HepG2 (cell line): Measurements from ENCODE around the gene SPATA13.

Experiments
- NRL ChIP-seq: sonication (generic); formaldehyde crosslinking; IDR thresholded peaks from 2 replicates; pipeline ENCODE4 v1.5.0; 2020; ENCODE audit warnings: missing genetic modification reagents, mild to moderate bottlenecking, moderate library complexity, borderline replicate concordance
- POLR2AphosphoS2 ChIP-seq: IDR thresholded peaks from 2 replicates; pipeline ENCODE4 v1.6.1; 2011; ENCODE audit warnings: low read depth, low read length, improper control_type of control experiment
- RORA ChIP-seq: sonication (generic); formaldehyde crosslinking; IDR thresholded peaks from 2 replicates; pipeline ENCODE4 v1.5.0; 2020; ENCODE audit warnings: mild to moderate bottlenecking, missing genetic modification reagents, moderate library complexity
- SRSF9 ChIP-seq: fragments of 200-400 bp; formaldehyde crosslinking; IDR thresholded peaks from 2 replicates; pipeline ENCODE4 v1.6.1; 2018; ENCODE audit warnings: borderline replicate concordance, mild to moderate bottlenecking, low read depth, low read length; ENCODE audit not compliant: insufficient read depth, poor library complexity, severe bottlenecking
- THYN1 ChIP-seq: sonication (generic); formaldehyde crosslinking; IDR thresholded peaks from 2 replicates; pipeline ENCODE4 v1.8.1; 2023; ENCODE audit warnings: low read depth, mild to moderate bottlenecking, moderate library complexity, missing genetic modification reagents, borderline replicate concordance
- ZNF263 ChIP-seq: sonication (generic); formaldehyde crosslinking; IDR thresholded peaks from 2 replicates; pipeline ENCODE4 v1.4.0; 2020; ENCODE audit warnings: missing genetic modification reagents
- ZNF563 ChIP-seq: sonication (generic); formaldehyde crosslinking; IDR thresholded peaks from 2 replicates; pipeline ENCODE4 v1.8.0; 2022; ENCODE audit warnings: mild to moderate bottlenecking, moderate library complexity, missing genetic modification reagents
- TF ChIP-seq, protein P1 (sequence below): sonication (generic); formaldehyde crosslinking; IDR thresholded peaks from 2 replicates; pipeline ENCODE4 v1.8.1; 2022; ENCODE audit warnings: low read depth, mild to moderate bottlenecking, missing genetic modification reagents
- TF ChIP-seq, protein P2 (sequence below): sonication (generic); formaldehyde crosslinking; IDR thresholded peaks from 2 replicates; pipeline ENCODE4 v1.9.0; 2022; ENCODE audit warnings: missing genetic modification reagents, mild to moderate bottlenecking, borderline replicate concordance
- TF ChIP-seq, protein P3 (sequence below): sonication (generic); formaldehyde crosslinking; IDR thresholded peaks from 2 replicates; pipeline ENCODE4 v1.8.0; 2022; ENCODE audit warnings: low read depth, missing genetic modification reagents
- TF ChIP-seq, protein P4 (sequence below): IDR thresholded peaks from 2 replicates; pipeline ENCODE4 v1.6.1; 2016; ENCODE audit warnings: low read depth, borderline replicate concordance
- TF ChIP-seq, protein P5 (sequence below): sonication (generic); formaldehyde crosslinking; IDR thresholded peaks from 2 replicates; pipeline ENCODE4 v1.4.0; 2020; ENCODE audit warnings: low read depth, mild to moderate bottlenecking, missing genetic modification reagents
- TF ChIP-seq, protein P6 (sequence below): sonication (generic); formaldehyde crosslinking; IDR thresholded peaks from 2 replicates; pipeline ENCODE4 v1.4.0; 2020; ENCODE audit warnings: mild to moderate bottlenecking, missing genetic modification reagents
- TF ChIP-seq, protein P7 (sequence below): sonication (generic); formaldehyde crosslinking; IDR thresholded peaks from 2 replicates; pipeline ENCODE4 v1.5.0; 2020; ENCODE audit warnings: mild to moderate bottlenecking, missing genetic modification reagents, moderate library complexity

DNA sequence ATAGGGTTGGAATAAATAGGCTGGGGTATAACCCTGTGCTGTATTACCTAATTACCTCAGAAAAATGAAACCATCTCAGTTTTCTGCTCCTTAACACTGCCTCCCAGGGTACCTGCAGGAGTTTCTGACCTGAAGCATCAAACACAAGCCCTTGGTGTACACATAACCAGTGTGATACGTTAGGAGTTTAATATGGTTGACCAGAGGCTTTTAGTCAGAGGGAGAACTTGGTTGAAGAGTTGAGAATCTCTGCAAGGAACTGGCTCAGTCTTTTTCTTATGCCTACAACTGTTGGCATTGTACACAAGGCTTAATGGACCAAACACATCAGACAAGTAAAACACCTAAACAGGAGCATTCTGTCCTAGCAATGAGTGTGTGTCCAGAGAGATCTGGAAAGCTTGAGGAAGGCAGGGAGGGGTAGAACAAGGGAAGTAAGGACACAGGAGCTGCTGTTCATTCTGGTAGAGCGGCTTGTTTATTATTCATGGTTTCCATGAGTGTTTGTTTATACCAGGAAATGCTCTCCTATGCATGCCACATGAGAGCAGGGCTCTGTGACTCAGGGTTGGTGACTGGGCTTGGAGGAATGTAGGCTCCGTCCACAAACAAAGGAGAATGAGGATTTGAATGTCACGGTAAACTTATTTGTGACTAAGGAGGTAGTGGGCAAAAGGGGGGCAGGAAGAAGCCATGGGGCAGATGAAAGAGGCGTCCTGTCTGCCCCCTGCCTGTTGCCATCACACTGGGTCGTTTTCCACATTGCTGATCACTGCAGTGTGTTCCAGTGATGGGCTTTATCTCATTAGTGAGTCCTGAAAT is 11.9 kb upstream of the SPATA13 start:
- TF ChIP-seq, protein P1, sequence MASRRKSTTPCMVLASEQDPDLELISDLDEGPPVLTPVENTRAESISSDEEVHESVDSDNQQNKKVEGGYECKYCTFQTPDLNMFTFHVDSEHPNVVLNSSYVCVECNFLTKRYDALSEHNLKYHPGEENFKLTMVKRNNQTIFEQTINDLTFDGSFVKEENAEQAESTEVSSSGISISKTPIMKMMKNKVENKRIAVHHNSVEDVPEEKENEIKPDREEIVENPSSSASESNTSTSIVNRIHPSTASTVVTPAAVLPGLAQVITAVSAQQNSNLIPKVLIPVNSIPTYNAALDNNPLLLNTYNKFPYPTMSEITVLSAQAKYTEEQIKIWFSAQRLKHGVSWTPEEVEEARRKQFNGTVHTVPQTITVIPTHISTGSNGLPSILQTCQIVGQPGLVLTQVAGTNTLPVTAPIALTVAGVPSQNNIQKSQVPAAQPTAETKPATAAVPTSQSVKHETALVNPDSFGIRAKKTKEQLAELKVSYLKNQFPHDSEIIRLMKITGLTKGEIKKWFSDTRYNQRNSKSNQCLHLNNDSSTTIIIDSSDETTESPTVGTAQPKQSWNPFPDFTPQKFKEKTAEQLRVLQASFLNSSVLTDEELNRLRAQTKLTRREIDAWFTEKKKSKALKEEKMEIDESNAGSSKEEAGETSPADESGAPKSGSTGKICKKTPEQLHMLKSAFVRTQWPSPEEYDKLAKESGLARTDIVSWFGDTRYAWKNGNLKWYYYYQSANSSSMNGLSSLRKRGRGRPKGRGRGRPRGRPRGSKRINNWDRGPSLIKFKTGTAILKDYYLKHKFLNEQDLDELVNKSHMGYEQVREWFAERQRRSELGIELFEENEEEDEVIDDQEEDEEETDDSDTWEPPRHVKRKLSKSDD: no peak
- TF ChIP-seq ZNF263 (no peak), SRSF9 (no peak), RORA (CRISPR knock-in tag) (no peak), THYN1 (CRISPR knock-in tag) (no peak), NRL (no peak), POLR2AphosphoS2 (no peak), ZNF563 (no peak)
- TF ChIP-seq, protein P2, sequence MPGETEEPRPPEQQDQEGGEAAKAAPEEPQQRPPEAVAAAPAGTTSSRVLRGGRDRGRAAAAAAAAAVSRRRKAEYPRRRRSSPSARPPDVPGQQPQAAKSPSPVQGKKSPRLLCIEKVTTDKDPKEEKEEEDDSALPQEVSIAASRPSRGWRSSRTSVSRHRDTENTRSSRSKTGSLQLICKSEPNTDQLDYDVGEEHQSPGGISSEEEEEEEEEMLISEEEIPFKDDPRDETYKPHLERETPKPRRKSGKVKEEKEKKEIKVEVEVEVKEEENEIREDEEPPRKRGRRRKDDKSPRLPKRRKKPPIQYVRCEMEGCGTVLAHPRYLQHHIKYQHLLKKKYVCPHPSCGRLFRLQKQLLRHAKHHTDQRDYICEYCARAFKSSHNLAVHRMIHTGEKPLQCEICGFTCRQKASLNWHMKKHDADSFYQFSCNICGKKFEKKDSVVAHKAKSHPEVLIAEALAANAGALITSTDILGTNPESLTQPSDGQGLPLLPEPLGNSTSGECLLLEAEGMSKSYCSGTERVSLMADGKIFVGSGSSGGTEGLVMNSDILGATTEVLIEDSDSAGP (CRISPR knock-in tag): no peak
- TF ChIP-seq, protein P3, sequence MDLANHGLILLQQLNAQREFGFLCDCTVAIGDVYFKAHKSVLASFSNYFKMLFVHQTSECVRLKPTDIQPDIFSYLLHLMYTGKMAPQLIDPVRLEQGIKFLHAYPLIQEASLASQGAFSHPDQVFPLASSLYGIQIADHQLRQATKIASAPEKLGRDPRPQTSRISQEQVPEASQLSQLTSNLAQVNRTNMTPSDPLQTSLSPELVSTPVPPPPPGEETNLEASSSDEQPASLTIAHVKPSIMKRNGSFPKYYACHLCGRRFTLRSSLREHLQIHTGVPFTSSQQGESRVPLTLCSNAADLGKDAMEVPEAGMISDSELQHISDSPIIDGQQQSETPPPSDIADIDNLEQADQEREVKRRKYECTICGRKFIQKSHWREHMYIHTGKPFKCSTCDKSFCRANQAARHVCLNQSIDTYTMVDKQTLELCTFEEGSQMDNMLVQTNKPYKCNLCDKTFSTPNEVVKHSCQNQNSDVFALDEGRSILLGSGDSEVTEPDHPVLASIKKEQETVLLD (CRISPR knock-in tag): no peak
- TF ChIP-seq, protein P4, sequence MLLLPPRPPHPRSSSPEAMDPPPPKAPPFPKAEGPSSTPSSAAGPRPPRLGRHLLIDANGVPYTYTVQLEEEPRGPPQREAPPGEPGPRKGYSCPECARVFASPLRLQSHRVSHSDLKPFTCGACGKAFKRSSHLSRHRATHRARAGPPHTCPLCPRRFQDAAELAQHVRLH (CRISPR knock-in tag): no peak
- TF ChIP-seq, protein P5, sequence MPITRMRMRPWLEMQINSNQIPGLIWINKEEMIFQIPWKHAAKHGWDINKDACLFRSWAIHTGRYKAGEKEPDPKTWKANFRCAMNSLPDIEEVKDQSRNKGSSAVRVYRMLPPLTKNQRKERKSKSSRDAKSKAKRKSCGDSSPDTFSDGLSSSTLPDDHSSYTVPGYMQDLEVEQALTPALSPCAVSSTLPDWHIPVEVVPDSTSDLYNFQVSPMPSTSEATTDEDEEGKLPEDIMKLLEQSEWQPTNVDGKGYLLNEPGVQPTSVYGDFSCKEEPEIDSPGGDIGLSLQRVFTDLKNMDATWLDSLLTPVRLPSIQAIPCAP (CRISPR knock-in tag): no peak
- TF ChIP-seq, protein P6, sequence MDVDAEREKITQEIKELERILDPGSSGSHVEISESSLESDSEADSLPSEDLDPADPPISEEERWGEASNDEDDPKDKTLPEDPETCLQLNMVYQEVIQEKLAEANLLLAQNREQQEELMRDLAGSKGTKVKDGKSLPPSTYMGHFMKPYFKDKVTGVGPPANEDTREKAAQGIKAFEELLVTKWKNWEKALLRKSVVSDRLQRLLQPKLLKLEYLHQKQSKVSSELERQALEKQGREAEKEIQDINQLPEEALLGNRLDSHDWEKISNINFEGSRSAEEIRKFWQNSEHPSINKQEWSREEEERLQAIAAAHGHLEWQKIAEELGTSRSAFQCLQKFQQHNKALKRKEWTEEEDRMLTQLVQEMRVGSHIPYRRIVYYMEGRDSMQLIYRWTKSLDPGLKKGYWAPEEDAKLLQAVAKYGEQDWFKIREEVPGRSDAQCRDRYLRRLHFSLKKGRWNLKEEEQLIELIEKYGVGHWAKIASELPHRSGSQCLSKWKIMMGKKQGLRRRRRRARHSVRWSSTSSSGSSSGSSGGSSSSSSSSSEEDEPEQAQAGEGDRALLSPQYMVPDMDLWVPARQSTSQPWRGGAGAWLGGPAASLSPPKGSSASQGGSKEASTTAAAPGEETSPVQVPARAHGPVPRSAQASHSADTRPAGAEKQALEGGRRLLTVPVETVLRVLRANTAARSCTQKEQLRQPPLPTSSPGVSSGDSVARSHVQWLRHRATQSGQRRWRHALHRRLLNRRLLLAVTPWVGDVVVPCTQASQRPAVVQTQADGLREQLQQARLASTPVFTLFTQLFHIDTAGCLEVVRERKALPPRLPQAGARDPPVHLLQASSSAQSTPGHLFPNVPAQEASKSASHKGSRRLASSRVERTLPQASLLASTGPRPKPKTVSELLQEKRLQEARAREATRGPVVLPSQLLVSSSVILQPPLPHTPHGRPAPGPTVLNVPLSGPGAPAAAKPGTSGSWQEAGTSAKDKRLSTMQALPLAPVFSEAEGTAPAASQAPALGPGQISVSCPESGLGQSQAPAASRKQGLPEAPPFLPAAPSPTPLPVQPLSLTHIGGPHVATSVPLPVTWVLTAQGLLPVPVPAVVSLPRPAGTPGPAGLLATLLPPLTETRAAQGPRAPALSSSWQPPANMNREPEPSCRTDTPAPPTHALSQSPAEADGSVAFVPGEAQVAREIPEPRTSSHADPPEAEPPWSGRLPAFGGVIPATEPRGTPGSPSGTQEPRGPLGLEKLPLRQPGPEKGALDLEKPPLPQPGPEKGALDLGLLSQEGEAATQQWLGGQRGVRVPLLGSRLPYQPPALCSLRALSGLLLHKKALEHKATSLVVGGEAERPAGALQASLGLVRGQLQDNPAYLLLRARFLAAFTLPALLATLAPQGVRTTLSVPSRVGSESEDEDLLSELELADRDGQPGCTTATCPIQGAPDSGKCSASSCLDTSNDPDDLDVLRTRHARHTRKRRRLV (CRISPR knock-in tag): no peak
- TF ChIP-seq, protein P7, sequence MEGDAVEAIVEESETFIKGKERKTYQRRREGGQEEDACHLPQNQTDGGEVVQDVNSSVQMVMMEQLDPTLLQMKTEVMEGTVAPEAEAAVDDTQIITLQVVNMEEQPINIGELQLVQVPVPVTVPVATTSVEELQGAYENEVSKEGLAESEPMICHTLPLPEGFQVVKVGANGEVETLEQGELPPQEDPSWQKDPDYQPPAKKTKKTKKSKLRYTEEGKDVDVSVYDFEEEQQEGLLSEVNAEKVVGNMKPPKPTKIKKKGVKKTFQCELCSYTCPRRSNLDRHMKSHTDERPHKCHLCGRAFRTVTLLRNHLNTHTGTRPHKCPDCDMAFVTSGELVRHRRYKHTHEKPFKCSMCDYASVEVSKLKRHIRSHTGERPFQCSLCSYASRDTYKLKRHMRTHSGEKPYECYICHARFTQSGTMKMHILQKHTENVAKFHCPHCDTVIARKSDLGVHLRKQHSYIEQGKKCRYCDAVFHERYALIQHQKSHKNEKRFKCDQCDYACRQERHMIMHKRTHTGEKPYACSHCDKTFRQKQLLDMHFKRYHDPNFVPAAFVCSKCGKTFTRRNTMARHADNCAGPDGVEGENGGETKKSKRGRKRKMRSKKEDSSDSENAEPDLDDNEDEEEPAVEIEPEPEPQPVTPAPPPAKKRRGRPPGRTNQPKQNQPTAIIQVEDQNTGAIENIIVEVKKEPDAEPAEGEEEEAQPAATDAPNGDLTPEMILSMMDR: peak; percentile 22; the same call in 1 of the 2 replicates
